Measurements from ENCODE around the gene NME3. TPM values are rescaled to one million over a fixed set of nuclear protein-coding genes. Genes with fewer than 3 reads are reported as not detected.

The NME3 gene
- total RNA-seq, 1 donor from 2014 or later: 31.7 TPM

- DNase-seq (ENCODE audit: low spot score): no peak
- intact Hi-C loops (cut with DNase I): no loop called here
Measured at GRCh38 chr16:1794908-1795666, 23.7 kb upstream of the NME3 start.

- no peak for DNase-seq (ENCODE audit: low spot score)
- intact Hi-C loops (cut with DNase I): no loop called here
Measured at GRCh38 chr16:1794221-1794871, 23.0 kb upstream of the NME3 start.

- intact Hi-C loops (cut with DNase I): no loop called here
- no peak for DNase-seq (ENCODE audit: low spot score)
Measured at GRCh38 chr16:1793578-1794220, 22.4 kb upstream of the NME3 start, which contains the start of gene IGFALS. IGFALS (minus strand) TSS chr16:1793705; CDS start chr16:1793652, 53 bp downstream.

GRCh38 chr16:1792836-1793577 is 21.7 kb upstream of the NME3 start:
- no peak for DNase-seq (ENCODE audit: low spot score)
- intact Hi-C loops (cut with DNase I): no loop called here

GRCh38 chr16:1791943-1792812 is 20.8 kb upstream of the NME3 start:
- DNase-seq (ENCODE audit: low spot score): no peak
- intact Hi-C loops (cut with DNase I): no loop called here

- intact Hi-C loops (cut with DNase I): no loop called here
- DNase-seq (ENCODE audit: low spot score): no peak
Measured at GRCh38 chr16:1791256-1791942, 20.1 kb upstream of the NME3 start.

GRCh38 chr16:1790611-1791255 is 19.4 kb upstream of the NME3 start:
- DNase-seq (ENCODE audit: low spot score): no peak
- intact Hi-C loops (cut with DNase I): no loop called here

- no peak for DNase-seq (ENCODE audit: low spot score)
- intact Hi-C loops (cut with DNase I): no loop called here
Measured at GRCh38 chr16:1790261-1790610, 18.9 kb upstream of the NME3 start.

GRCh38 chr16:1789643-1790045 is 18.3 kb upstream of the NME3 start:
- intact Hi-C loops (cut with DNase I): loop anchor here (5.0 kb wide), 1 partner anchor 33 kb away; no protein-coding TSS in a partner anchor
- no peak for DNase-seq (ENCODE audit: low spot score)

- intact Hi-C loops (cut with DNase I): loop anchor here (5.0 kb wide), 1 partner anchor 34 kb away; no protein-coding TSS in a partner anchor
- peak; percentile 75 for DNase-seq (ENCODE audit: low spot score)
Measured at GRCh38 chr16:1788708-1789100, 17.4 kb upstream of the NME3 start.

- intact Hi-C loops (cut with DNase I): loop anchor here (5.0 kb wide), 1 partner anchor 34 kb away; no protein-coding TSS in a partner anchor
- peak; percentile 65 for DNase-seq (ENCODE audit: low spot score)
Measured at GRCh38 chr16:1788095-1788707, 16.9 kb upstream of the NME3 start.

- intact Hi-C loops (cut with DNase I): loop anchor here (5.0 kb wide), 1 partner anchor 35 kb away; no protein-coding TSS in a partner anchor
- DNase-seq (ENCODE audit: low spot score): peak; percentile 59
Measured at GRCh38 chr16:1787322-1788094, 16.2 kb upstream of the NME3 start.

- DNase-seq (ENCODE audit: low spot score): no peak
- intact Hi-C loops (cut with DNase I): loop anchor here (5.0 kb wide), 1 partner anchor 35 kb away; no protein-coding TSS in a partner anchor
Measured at GRCh38 chr16:1787056-1787321, 15.6 kb upstream of the NME3 start.

GRCh38 chr16:1786242-1787055 is 15.1 kb upstream of the NME3 start:
- no peak for DNase-seq (ENCODE audit: low spot score)

GRCh38 chr16:1785846-1786170 is 14.5 kb upstream of the NME3 start:
- no peak for DNase-seq (ENCODE audit: low spot score)
- intact Hi-C loops (cut with DNase I): loop anchor here (5.0 kb wide), 1 partner anchor 36 kb away; no protein-coding TSS in a partner anchor

More at GRCh38 chr16:1786242-1787055, 15.1 kb upstream of the NME3 start:
- intact Hi-C loops (cut with DNase I): loop anchor here (5.0 kb wide), 1 partner anchor 36 kb away; no protein-coding TSS in a partner anchor
